Measurements from ENCODE around the gene PLCB2. TPM values are rescaled to one million over a fixed set of nuclear protein-coding genes. Genes with fewer than 3 reads are reported as not detected.

The PLCB2 gene
- total RNA-seq, 2 donors from 2014 or later: 5.7 to 9.5 TPM

DNA sequence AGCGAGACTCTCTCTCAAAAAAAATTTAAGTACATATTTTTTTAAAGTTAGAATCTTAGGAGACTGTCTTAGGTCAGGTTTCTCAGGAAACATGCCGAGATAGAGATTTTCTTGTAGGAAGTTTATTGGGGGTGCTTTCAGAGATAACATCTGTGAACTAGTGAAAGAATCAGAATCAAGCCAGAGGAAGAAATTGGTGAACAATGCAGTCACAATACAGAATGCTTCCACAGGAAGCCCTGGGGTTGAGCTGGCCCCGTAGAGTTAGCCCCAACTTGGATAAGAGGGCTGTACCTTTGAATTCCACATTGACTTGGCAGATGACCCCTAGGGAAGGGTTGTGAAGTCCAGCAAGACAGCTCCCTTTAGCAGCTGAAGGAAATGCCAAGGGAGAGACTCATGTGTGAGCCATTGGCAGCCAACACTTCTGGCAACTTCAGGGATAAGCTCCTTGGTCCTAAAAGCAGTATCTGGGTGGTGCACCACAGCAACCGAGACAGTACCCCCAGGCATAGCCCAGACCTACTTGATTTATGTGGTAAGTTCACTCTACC is 7.1 kb upstream of the PLCB2 start:
- Histone ChIP-seq H3K4me3 (no peak overlapping the region), H3K36me3 (no peaks in the 10 kb centered on the region), H3K4me1 (no peaks in the 10 kb centered on the region), H3K27me3 (no peaks in the 10 kb centered on the region), H3K9ac (ENCODE audit: low read depth in 2 of 2, low read length in 2 of 2) (no peak overlapping the region), H3K9me3 (no peaks in the 10 kb centered on the region), H3K27ac (no peak overlapping the region)
- TF ChIP-seq, protein P1, sequence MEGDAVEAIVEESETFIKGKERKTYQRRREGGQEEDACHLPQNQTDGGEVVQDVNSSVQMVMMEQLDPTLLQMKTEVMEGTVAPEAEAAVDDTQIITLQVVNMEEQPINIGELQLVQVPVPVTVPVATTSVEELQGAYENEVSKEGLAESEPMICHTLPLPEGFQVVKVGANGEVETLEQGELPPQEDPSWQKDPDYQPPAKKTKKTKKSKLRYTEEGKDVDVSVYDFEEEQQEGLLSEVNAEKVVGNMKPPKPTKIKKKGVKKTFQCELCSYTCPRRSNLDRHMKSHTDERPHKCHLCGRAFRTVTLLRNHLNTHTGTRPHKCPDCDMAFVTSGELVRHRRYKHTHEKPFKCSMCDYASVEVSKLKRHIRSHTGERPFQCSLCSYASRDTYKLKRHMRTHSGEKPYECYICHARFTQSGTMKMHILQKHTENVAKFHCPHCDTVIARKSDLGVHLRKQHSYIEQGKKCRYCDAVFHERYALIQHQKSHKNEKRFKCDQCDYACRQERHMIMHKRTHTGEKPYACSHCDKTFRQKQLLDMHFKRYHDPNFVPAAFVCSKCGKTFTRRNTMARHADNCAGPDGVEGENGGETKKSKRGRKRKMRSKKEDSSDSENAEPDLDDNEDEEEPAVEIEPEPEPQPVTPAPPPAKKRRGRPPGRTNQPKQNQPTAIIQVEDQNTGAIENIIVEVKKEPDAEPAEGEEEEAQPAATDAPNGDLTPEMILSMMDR (IDR thresholded peaks at IDR 0.05): no peak
- intact Hi-C loops (cut with DNase I): loop anchor here (5.0 kb wide), 1 partner anchor 37 kb away; no protein-coding TSS in a partner anchor
- DNase-seq: no peak

GRCh38 chr15:40313531-40314398 is 6.0 kb upstream of the PLCB2 start:
- peak; percentile 87 for DNase-seq
- Histone ChIP-seq H3K27ac (no peak overlapping the region), H3K27me3 (no peaks in the 10 kb centered on the region), H3K36me3 (no peaks in the 10 kb centered on the region), H3K9ac (ENCODE audit: low read depth in 2 of 2, low read length in 2 of 2) (no peak overlapping the region), H3K4me3 (no peak overlapping the region), H3K4me1 (no peaks in the 10 kb centered on the region), H3K9me3 (no peaks in the 10 kb centered on the region)
- intact Hi-C loops (cut with DNase I): loop anchor here (5.0 kb wide), 1 partner anchor 36 kb away; no protein-coding TSS in a partner anchor
- TF ChIP-seq, protein P1 (IDR thresholded peaks at IDR 0.05): no peak

- no peak overlapping the region for H3K4me3 ChIP-seq
- no peak overlapping the region for H3K9ac ChIP-seq (ENCODE audit: low read depth in 2 of 2, low read length in 2 of 2)
- H3K27me3 ChIP-seq: no peaks in the 10 kb centered on the region
- no peaks in the 10 kb centered on the region for H3K9me3 ChIP-seq
- no peaks in the 10 kb centered on the region for H3K36me3 ChIP-seq
- TF ChIP-seq, protein P1 (IDR thresholded peaks at IDR 0.05): no peak
- DNase-seq: no peak
- no peak overlapping the region for H3K27ac ChIP-seq
- no peaks in the 10 kb centered on the region for H3K4me1 ChIP-seq
- intact Hi-C loops (cut with DNase I): loop anchor here (5.0 kb wide), 1 partner anchor 35 kb away; no protein-coding TSS in a partner anchor
These were observed 4.8 kb upstream of the PLCB2 start for GRCh38 chr15:40312370-40313158.

DNA sequence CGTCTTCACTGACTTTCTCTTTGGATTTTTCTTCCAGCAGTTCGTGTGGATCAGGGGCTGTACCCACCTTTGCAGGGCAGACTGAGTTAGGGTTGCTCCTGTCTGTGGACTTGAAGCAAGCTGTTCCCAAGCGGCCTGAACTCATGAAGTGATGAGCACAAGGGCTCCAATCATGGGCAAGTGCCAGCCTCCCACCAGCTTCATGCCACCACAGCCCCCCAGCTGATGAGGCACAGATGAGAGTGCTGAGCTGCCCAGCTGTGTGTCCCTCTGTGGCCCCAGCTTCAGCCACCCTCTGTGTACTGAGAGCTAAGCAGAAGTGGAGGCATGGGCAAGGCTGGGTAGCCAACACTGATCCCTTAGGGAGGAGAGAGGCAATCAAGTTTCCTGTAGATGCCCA is 3.3 kb upstream of the PLCB2 start:
- DNase-seq: no peak

More for the DNA sequence above, 3.3 kb upstream of the PLCB2 start:
- intact Hi-C loops (cut with DNase I): loop anchor here (5.0 kb wide), 1 partner anchor 34 kb away; no protein-coding TSS in a partner anchor
- no peak overlapping the region for H3K9ac ChIP-seq (ENCODE audit: low read depth in 2 of 2, low read length in 2 of 2)
- no peaks in the 10 kb centered on the region for H3K27me3 ChIP-seq
- H3K4me3 ChIP-seq: no peak overlapping the region
- H3K9me3 ChIP-seq: no peaks in the 10 kb centered on the region
- no peaks in the 10 kb centered on the region for H3K36me3 ChIP-seq
- no peak overlapping the region for H3K27ac ChIP-seq
- no peaks in the 10 kb centered on the region for H3K4me1 ChIP-seq
- TF ChIP-seq, protein P1 (IDR thresholded peaks at IDR 0.05): no peak
